Kidney (tissue), 14 donors: ENCODE measurements around the gene TTLL11. TPM values are rescaled to one million over a fixed set of nuclear protein-coding genes. Genes with fewer than 3 reads are reported as not detected.

ENCODE experiments used
- DNase-seq, 5 donors: peaks; one replicate each; pipeline ENCODE4 v3.0.0-alpha.2; 2013 to 2020
- FAIRE-seq: peaks from 2 replicates; lab custom pipeline; 2012; peaks lifted over from hg19 to GRCh38; lab: Jason Lieb, UNC
- H3K27ac ChIP-seq, 2 donors: one replicate each; pipeline ENCODE4 v1.7.0; 2013; ENCODE audit warnings: low read depth in 2 of 2, low read length in 2 of 2, inconsistent platforms in 1 of 2
- H3K27me3 ChIP-seq: one replicate; pipeline ENCODE4 v1.7.1; 2013; ENCODE audit warnings: low read length, inconsistent platforms; ENCODE audit not compliant: control insufficient read depth, insufficient read depth
- H3K36me3 ChIP-seq, 3 donors: one replicate each; pipeline versions ENCODE4 v1.7.0 to v1.7.1; 2013; ENCODE audit warnings: low read length in 3 of 3, control low read depth in 1 of 3, inconsistent platforms in 1 of 3; ENCODE audit not compliant: insufficient read depth in 3 of 3, control insufficient read depth in 2 of 3
- H3K4me1 ChIP-seq, 3 donors: one replicate each; pipeline versions ENCODE4 v1.7.0 to v1.7.1; 2013; ENCODE audit warnings: low read length in 3 of 3, inconsistent platforms in 1 of 3, low read depth in 1 of 3; ENCODE audit not compliant: control insufficient read depth in 2 of 3, insufficient read depth in 2 of 3
- H3K4me3 ChIP-seq, 3 donors: one replicate each; pipeline versions ENCODE4 v1.7.0 to v1.8.1; 2013; ENCODE audit warnings: low read length in 3 of 3, control low read depth in 1 of 3, inconsistent platforms in 1 of 3
- H3K9ac ChIP-seq, 3 donors: one replicate each; pipeline versions ENCODE4 v1.7.0 to v1.7.1; 2013; ENCODE audit warnings: low read length in 3 of 3, control low read depth in 1 of 3, inconsistent platforms in 1 of 3
- H3K9me3 ChIP-seq, 3 donors: one replicate each; pipeline versions ENCODE4 v1.7.0 to v1.7.1; 2013; ENCODE audit warnings: low read length in 3 of 3, control low read depth in 1 of 3, inconsistent platforms in 1 of 3; ENCODE audit not compliant: control insufficient read depth in 2 of 3, insufficient read depth in 1 of 3
- intact Hi-C: fragments of 100-400 bp; cut with DNase I; formaldehyde crosslinking; loops from one replicate; pipeline ENCODE4 v1.11.1; 2022
- polyA plus RNA-seq: library from polyadenylated mRNA; stranded (reverse); fragments of 350-450 nt; fragmentation: Illumina TruSeq; extraction: RNeasy Lipid Tissue Mini Kit (QIAGEN cat#74804); gene quantifications from one replicate; pipeline ENCODE4 v1.2.3, GENCODE V29; 2014; ENCODE audit warnings: low read depth, low replicate concordance; ENCODE audit not compliant: insufficient read depth
- total RNA-seq: library from RNA; stranded (reverse); fragmentation: NEBNext Ultra II Directional; extraction: Animal tissue kit (Norgen Biotek cat#: 25700); gene quantifications from one replicate; pipeline ENCODE4 v1.2.1, GENCODE V29; 2021
- TF ChIP-seq, protein P1 (sequence below): IDR thresholded peaks from 3 replicates; pipeline ENCODE4 v1.5.1; 2012; ENCODE audit warnings: mild to moderate bottlenecking, moderate library complexity, borderline replicate concordance; ENCODE audit not compliant: insufficient read depth; ENCODE audit errors: extremely low read depth
- donor health status: control.
- donor health status: control.
- donor health status: control.
- donor health status: control.
- donor health status: control.
- donor health status: DM: yes; HTN: yes; CAD: no.
- donor health status: Normal renal cell carcinoma (clear cell type).

The TTLL11 gene
- total and polyA plus RNA-seq, 2 donors from 2014 or later = 2.3 to 10.0 TPM

DNA sequence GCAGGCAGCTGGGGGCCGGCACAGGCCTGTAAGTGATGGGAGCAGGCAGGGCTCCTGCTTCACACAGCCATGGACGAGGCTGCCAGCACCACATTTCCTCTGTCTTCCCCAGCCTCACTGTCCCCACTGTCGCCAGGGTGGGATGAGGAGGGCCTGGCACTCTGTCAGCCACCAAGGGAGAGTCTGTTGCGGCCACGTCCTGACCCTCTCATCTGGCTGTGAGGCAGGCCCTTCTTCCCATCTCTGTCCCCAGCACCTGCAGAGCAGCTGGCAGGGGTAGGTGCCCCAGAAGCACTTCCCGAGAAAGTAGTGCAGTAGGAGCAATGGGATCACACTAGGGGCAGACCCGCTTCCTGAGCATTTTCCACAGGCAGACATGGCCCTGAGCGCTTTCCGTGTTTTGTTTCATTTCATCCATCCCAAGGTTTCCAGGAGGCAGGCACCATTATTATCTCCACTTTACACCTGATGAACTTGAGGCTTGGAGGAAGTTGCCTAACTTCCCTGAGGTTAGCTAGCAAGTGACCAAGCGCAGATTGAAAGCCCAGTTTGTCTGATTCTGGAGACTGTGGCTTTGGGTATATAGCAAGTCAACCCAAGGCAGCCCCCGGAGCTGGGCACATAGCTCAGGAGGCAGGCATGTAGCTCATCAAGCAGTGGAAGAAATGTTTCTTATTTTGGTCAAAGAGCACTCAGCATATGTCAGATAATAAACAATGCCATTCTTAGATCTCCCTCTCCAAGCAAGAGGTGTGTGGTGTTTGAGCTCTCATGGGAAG, 239.3 kb downstream of the TTLL11 start:
- no peak overlapping the region for H3K27ac ChIP-seq
- no peaks in the 10 kb centered on the region for H3K4me1 ChIP-seq
- intact Hi-C loops = no loop called here
- peaks cover 0 to 9% (median 0%) of the 10 kb centered on the region in 3 donors for H3K9me3 ChIP-seq
- H3K9ac ChIP-seq = no peak overlapping the region
- no peaks in the 10 kb centered on the region for H3K27me3 ChIP-seq
- H3K36me3 ChIP-seq = no peaks in the 10 kb centered on the region
- TF ChIP-seq, protein P1, sequence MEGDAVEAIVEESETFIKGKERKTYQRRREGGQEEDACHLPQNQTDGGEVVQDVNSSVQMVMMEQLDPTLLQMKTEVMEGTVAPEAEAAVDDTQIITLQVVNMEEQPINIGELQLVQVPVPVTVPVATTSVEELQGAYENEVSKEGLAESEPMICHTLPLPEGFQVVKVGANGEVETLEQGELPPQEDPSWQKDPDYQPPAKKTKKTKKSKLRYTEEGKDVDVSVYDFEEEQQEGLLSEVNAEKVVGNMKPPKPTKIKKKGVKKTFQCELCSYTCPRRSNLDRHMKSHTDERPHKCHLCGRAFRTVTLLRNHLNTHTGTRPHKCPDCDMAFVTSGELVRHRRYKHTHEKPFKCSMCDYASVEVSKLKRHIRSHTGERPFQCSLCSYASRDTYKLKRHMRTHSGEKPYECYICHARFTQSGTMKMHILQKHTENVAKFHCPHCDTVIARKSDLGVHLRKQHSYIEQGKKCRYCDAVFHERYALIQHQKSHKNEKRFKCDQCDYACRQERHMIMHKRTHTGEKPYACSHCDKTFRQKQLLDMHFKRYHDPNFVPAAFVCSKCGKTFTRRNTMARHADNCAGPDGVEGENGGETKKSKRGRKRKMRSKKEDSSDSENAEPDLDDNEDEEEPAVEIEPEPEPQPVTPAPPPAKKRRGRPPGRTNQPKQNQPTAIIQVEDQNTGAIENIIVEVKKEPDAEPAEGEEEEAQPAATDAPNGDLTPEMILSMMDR = no peak
- DNase-seq (no peak), FAIRE-seq (no peak)
- H3K4me3 ChIP-seq = no peak overlapping the region

DNA sequence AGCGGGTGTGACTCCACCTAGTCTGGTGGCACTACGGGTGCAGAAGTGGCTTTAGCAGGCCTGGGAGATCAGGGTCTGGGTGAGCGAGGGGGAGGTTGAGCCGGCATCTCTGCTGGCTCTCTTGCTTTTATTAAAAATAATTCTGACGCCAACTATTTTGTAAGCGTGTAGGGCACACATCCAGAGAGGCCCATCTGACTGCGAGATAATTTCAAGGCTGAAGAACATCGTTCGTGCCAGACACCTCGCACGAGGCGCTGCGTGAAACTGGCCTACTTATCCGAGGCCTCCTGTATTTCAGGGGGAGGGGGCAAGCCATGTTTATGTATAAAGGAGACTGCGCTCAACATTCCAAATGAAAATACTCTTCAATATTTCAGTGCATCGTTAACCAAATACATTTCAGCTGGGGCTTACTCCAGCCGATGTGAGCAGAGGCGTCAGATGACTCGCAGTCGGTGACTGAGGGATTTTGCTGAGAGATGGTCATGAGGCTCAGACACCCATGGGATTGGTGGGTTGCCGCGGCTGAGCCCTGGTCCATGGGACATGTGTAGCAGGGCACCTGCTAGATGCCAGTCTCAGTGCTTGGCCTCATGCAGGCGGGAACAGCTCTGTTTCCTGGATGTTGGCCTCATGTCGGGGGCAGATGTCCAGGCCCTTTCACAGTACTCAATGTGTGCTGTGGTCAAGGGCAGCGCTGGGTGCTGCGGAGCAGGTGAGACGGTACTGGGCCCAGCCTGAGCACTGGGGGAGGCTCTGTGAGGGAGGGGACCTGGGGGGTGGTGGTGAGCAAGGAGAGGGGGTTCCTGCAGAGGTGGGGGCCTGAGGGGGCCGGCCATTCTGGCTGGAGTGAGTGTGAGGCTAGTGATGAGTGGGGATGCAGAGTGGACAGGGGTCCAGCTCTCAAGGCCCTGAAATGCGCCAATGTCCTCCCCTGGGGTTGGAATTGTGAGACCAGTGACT, 240.2 kb downstream of the TTLL11 start:
- TF ChIP-seq, protein P1 = no peak
- no peak overlapping the region for H3K9ac ChIP-seq
- FAIRE-seq (no peak), DNase-seq (no peak)
- H3K36me3 ChIP-seq = no peaks in the 10 kb centered on the region
- intact Hi-C loops = no loop called here
- no peak overlapping the region for H3K27ac ChIP-seq
- no peaks in the 10 kb centered on the region for H3K27me3 ChIP-seq
- H3K4me1 ChIP-seq = no peaks in the 10 kb centered on the region
- peaks cover 0 to 11% (median 0%) of the 10 kb centered on the region in 3 donors for H3K9me3 ChIP-seq
- H3K4me3 ChIP-seq = no peak overlapping the region

DNA sequence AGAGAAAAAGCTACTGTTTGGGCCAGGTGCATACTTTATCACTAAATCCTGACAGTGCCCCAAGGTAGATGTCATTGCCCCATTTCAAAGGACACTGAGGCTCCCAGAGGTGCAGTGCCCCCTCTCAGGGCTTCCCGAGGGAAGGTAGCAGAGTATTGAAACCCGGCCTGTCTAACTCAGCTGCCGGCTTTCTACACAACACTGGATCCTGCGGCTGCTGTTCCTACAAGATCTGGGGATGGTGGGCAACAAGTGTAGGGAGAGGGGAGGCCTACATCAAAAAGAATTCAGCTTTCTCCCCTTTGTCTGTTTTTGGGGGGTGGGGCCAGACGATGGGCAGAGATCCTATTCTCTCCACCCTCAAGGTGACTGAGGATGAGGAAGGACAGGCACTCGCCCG, 240.9 kb downstream of the TTLL11 start:
- Histone ChIP-seq H3K4me1 (no peaks in the 10 kb centered on the region), H3K27me3 (no peaks in the 10 kb centered on the region), H3K36me3 (no peaks in the 10 kb centered on the region), H3K27ac (no peak overlapping the region), H3K4me3 (no peak overlapping the region), H3K9ac (no peak overlapping the region), H3K9me3 (peaks cover 0 to 11% (median 0%) of the 10 kb centered on the region in 3 donors)
- TF ChIP-seq, protein P1 = no peak
- no peak for DNase-seq
- intact Hi-C loops = no loop called here
- FAIRE-seq = no peak
